Transverse colon (tissue), 4 donors: ENCODE measurements around the gene CHST11. TPM values are rescaled to one million over a fixed set of nuclear protein-coding genes. Genes with fewer than 3 reads are reported as not detected.
A peak's percentile ranks its signal among the peaks of the same experiment; 100 is the strongest.

Experiments
- DNase-seq: peaks from one replicate; pipeline ENCODE4 v3.0.0-alpha.2; 2019
- H3K27ac ChIP-seq, 4 donors: fragments of 200-600 bp; sonication (generic); 2 replicates each; pipeline ENCODE4 v1.5.1; 2016 to 2018; ENCODE audit warnings: inconsistent platforms in 4 of 4
- H3K27me3 ChIP-seq: fragments of 200-600 bp; sonication (generic); 2 replicates; pipeline ENCODE4 v1.5.1; 2017; ENCODE audit warnings: inconsistent platforms
- H3K36me3 ChIP-seq, 4 donors: fragments of 200-600 bp; sonication (generic); 2 replicates each; pipeline ENCODE4 v1.5.1; 2017 to 2019; ENCODE audit warnings: inconsistent platforms in 4 of 4
- H3K4me1 ChIP-seq, 4 donors: fragments of 200-600 bp; sonication (generic); 2 replicates each; pipeline ENCODE4 v1.5.1; 2017 to 2020; ENCODE audit warnings: inconsistent platforms in 4 of 4
- H3K4me3 ChIP-seq, 4 donors: fragments of 200-600 bp; sonication (generic); 1 replicate in 1 of 4; 2 replicates in 3 of 4; pipeline versions ENCODE4 v1.5.1 to v1.6.1; 2017 to 2019; ENCODE audit warnings: inconsistent platforms in 4 of 4
- H3K9me3 ChIP-seq, 2 donors: fragments of 200-600 bp; sonication (generic); 2 replicates each; pipeline ENCODE4 v1.5.1; 2017 to 2019; ENCODE audit warnings: inconsistent platforms in 2 of 2
- CTCF ChIP-seq, 5 experiments: fragments of 200-600 bp in 3 of 5; fragments of 450-650 bp in 2 of 5; sonication (generic) in 3 of 5; IDR thresholded peaks; 1 replicate in 2 of 5; 2 replicates in 3 of 5; pipeline ENCODE4 v1.5.1; 2016 to 2017; ENCODE audit warnings: antibody characterized with exemption in 5 of 5, inconsistent platforms in 3 of 5, mild to moderate bottlenecking in 2 of 5, moderate library complexity in 1 of 5
- EP300 ChIP-seq: sonication (generic); formaldehyde crosslinking; IDR thresholded peaks from one replicate; pipeline ENCODE4 v1.6.1; 2017; ENCODE audit warnings: antibody characterized with exemption, low read depth
- POLR2A ChIP-seq: fragments of 450-650 bp; IDR thresholded peaks from one replicate; pipeline ENCODE4 v1.6.1; 2016; ENCODE audit warnings: antibody characterized with exemption, mild to moderate bottlenecking, moderate library complexity
- POLR2AphosphoS5 ChIP-seq, 3 donors: sonication (generic); formaldehyde crosslinking; IDR thresholded peaks; one replicate each; pipeline ENCODE4 v1.6.1; 2016; ENCODE audit warnings: antibody characterized with exemption in 3 of 3
- WGBS, 2 donors: methylation state at CpG; one replicate each; pipeline ENCODE4 v1.1.5; 2018; ENCODE audit warnings: low coverage in 1 of 2; 5-methylcytosine and 5-hydroxymethylcytosine counted together
- in situ Hi-C, 4 donors: fragments of 200-750 bp; cut with MboI; loops; one replicate each; pipeline versions ENCODE4 v1.15.0 to v1.15.1; 2017; ENCODE audit warnings: low sequenced_read_pairs in 3 of 4, low pct_ligation_motif_present in 1 of 4, low pct_unique_long_range_greater_than_20kb in 1 of 4
- intact Hi-C: fragments of 100-400 bp; cut with DNase I; formaldehyde crosslinking; loops from one replicate; pipeline ENCODE4 v1.15.1; 2023; ENCODE audit warnings: low total_unique reads
- total RNA-seq, 4 donors: library from RNA; depleted of rRNA; stranded (reverse); fragments of >200 nt; gene quantifications; one replicate each; pipeline ENCODE4 v1.1.0, GENCODE V29; 2016

CHST11 gene
- total RNA-seq, 4 donors from 2014 or later, result 4.2 to 123 (median 31.5) TPM

GRCh38 chr12:104475271-104475670, 18.5 kb downstream of the CHST11 start:
- no peaks in the 10 kb centered on the region for H3K9me3 ChIP-seq
- H3K4me1 ChIP-seq, result peaks cover 0 to 36% (median 4%) of the 10 kb centered on the region in 4 donors
- H3K27ac ChIP-seq, result no peak overlapping the region
- TF ChIP-seq EP300 (no peak), CTCF (IDR thresholded peaks at IDR 0.05) (no peak), POLR2AphosphoS5 (IDR thresholded peaks at IDR 0.05) (no peak), POLR2A (no peak)
- intact Hi-C loops (no loop called here), in situ Hi-C loops (no loop called here)
- DNase-seq, result no peak
- no peaks in the 10 kb centered on the region for H3K36me3 ChIP-seq
- 48% methylated on average over 1 of the region's 1 CpG; no CpG with 5 or more reads in 1 of the 2 donors for WGBS, 2 donors
- no peaks in the 10 kb centered on the region for H3K27me3 ChIP-seq
- no peak overlapping the region for H3K4me3 ChIP-seq

GRCh38 chr12:104477510-104478390, 21.0 kb downstream of the CHST11 start:
- TF ChIP-seq POLR2A (no peak), EP300 (no peak)
- peak overlapping the region; percentile 52 to 63 (median 60) for H3K27ac ChIP-seq
- peaks cover 0 to 42% (median 4%) of the 10 kb centered on the region in 4 donors for H3K4me1 ChIP-seq
- no peaks in the 10 kb centered on the region for H3K36me3 ChIP-seq
- H3K4me3 ChIP-seq, result peak overlapping the region in 1 of 4 donors; percentile 3
- 56 to 62% methylated on average over 5 to 6 of the region's 6 CpGs for WGBS, 2 donors
- no peak for DNase-seq
- H3K27me3 ChIP-seq, result no peaks in the 10 kb centered on the region
- intact Hi-C loops (no loop called here), in situ Hi-C loops (no loop called here)
- no peaks in the 10 kb centered on the region for H3K9me3 ChIP-seq

GRCh38 chr12:104478396-104479122, 21.8 kb downstream of the CHST11 start:
- peak; percentile 38 for DNase-seq
- Histone ChIP-seq H3K36me3 (no peaks in the 10 kb centered on the region), H3K4me1 (peaks cover 0 to 34% (median 4%) of the 10 kb centered on the region in 4 donors), H3K27ac (peak overlapping the region; percentile 52 to 63 (median 60)), H3K4me3 (peak overlapping the region in 1 of 4 donors; percentile 3), H3K9me3 (no peaks in the 10 kb centered on the region), H3K27me3 (no peaks in the 10 kb centered on the region)
- 41 to 56% methylated on average over 3 to 8 of the region's 8 CpGs for WGBS, 2 donors
- TF ChIP-seq POLR2AphosphoS5 (IDR thresholded peaks at IDR 0.05), result peak; percentile 14 to 53 (median 32)
- no peak for TF ChIP-seq POLR2A
- in situ Hi-C loops (no loop called here), intact Hi-C loops (no loop called here)

GRCh38 chr12:104479123-104479662, 22.4 kb downstream of the CHST11 start:
- H3K9me3 ChIP-seq, result no peaks in the 10 kb centered on the region
- WGBS, 2 donors, result 80 to 87% methylated on average over 2 to 3 of the region's 3 CpGs
- H3K4me3 ChIP-seq, result no peak overlapping the region
- in situ Hi-C loops (no loop called here), intact Hi-C loops (no loop called here)
- H3K4me1 ChIP-seq, result peaks cover 0 to 31% (median 3%) of the 10 kb centered on the region in 4 donors
- DNase-seq, result no peak
- H3K27me3 ChIP-seq, result no peaks in the 10 kb centered on the region
- peak overlapping the region; percentile 46 to 63 (median 57) for H3K27ac ChIP-seq
- no peak for TF ChIP-seq CTCF (IDR thresholded peaks at IDR 0.05)
- no peak for TF ChIP-seq POLR2A
- no peak for TF ChIP-seq POLR2AphosphoS5 (IDR thresholded peaks at IDR 0.05)
- no peak for TF ChIP-seq EP300
- no peaks in the 10 kb centered on the region for H3K36me3 ChIP-seq
